Adrenal gland (tissue), 12 donors: ENCODE data around the gene MMP24. TPM values are rescaled to one million over a fixed set of nuclear protein-coding genes. Genes with fewer than 3 reads are reported as not detected.
A peak's percentile ranks its signal among the peaks of the same experiment; 100 is the strongest.

Experiments used
- DNase-seq, 7 donors: peaks; one replicate each; pipeline ENCODE4 v3.0.0-alpha.2; 2019 to 2020
- H3K27ac ChIP-seq, 5 donors: fragments of 200-600 bp; sonication (generic) in 4 of 5; 1 replicate in 3 of 5; 2 replicates in 2 of 5; pipeline versions ENCODE4 v1.5.1 to v1.8.0; 2016 to 2020; ENCODE audit warnings: mild to moderate bottlenecking in 1 of 5
- H3K27me3 ChIP-seq: fragments of 200-600 bp; 2 replicates; pipeline ENCODE4 v1.8.0; 2021
- H3K36me3 ChIP-seq, 2 donors: fragments of 200-600 bp; replicated peaks in 1 of 2; 1 replicate in 1 of 2; 2 replicates in 1 of 2; pipeline versions ENCODE4 v1.5.1 to v1.8.0; 2018 to 2022
- H3K4me1 ChIP-seq, 2 donors: fragments of 200-600 bp; replicated peaks in 1 of 2; 1 replicate in 1 of 2; 2 replicates in 1 of 2; pipeline versions ENCODE4 v1.5.1 to v1.8.0; 2018 to 2021
- H3K4me3 ChIP-seq, 4 donors: fragments of 200-600 bp; sonication (generic) in 3 of 4; one replicate each; pipeline ENCODE4 v1.5.1; 2016 to 2018
- H3K9me3 ChIP-seq, 3 donors: fragments of 200-600 bp; sonication (generic) in 1 of 3; replicated peaks in 1 of 3; 1 replicate in 2 of 3; 2 replicates in 1 of 3; pipeline versions ENCODE4 v1.5.1 to v1.8.0; 2016 to 2021
- POLR2A ChIP-seq, 2 donors: fragments of 450-650 bp; IDR thresholded peaks; one replicate each; pipeline ENCODE4 v1.6.1; 2017; ENCODE audit warnings: antibody characterized with exemption in 2 of 2, mild to moderate bottlenecking in 2 of 2, moderate library complexity in 1 of 2
- WGBS, 4 donors: extraction: QIAGEN DNeasy Blood & Tissue Kit in 2 of 4; methylation state at CpG; one replicate each; pipeline versions ENCODE4 v1.1.5 to v1.1.7; 2013 to 2017; 5-methylcytosine and 5-hydroxymethylcytosine counted together
- intact Hi-C, 2 donors: fragments of 100-400 bp; cut with DNase I; formaldehyde crosslinking; loops; one replicate each; pipeline versions ENCODE4 v1.14.1 to v1.15.0; 2022 to 2023
- polyA plus RNA-seq, 3 donors: library from polyadenylated mRNA; stranded (reverse); fragments of 200-250 nt in 2 of 3; fragments of 350-450 nt in 1 of 3; fragmentation: Illumina TruSeq in 1 of 3; extraction: RNeasy Lipid Tissue Mini Kit (QIAGEN cat#74804) in 1 of 3; gene quantifications; one replicate each; pipeline ENCODE4 v1.2.3, GENCODE V29; 2013 to 2014
- total RNA-seq, 9 donors: library from RNA; depleted of rRNA in 4 of 9; stranded (reverse); fragments of >200 nt in 4 of 9; fragments of 120-200 nt in 1 of 9; fragmentation: NEBNext Ultra II Directional in 1 of 9; extraction: Animal tissue kit (Norgen Biotek cat#: 25700) in 1 of 9; gene quantifications; one replicate each; pipeline versions ENCODE4 v1.1.0 to v1.2.4, GENCODE V29; 2013 to 2023
- TF ChIP-seq, protein P1 (sequence below), 6 experiments: fragments of 450-650 bp in 4 of 6; fragments of 200-600 bp in 2 of 6; sonication (generic) in 1 of 6; IDR thresholded peaks; 1 replicate in 5 of 6; 2 replicates in 1 of 6; pipeline versions ENCODE4 v1.5.1 to v1.8.0; 2016 to 2021; ENCODE audit warnings: antibody characterized with exemption in 6 of 6, mild to moderate bottlenecking in 2 of 6, moderate library complexity in 1 of 6
- donor health status: healthy with polysubstance abuse.
- donor health status: Bipolar disorder and iron deficiency.
- donor health status: DM: yes; HTN: yes; CAD: no.
- donor health status: DM: no; HTN: no; CAD: no.
- donor health status: DM: no; HTN: no; CAD: no.
- donor health status: DM: yes; HTN: yes; CAD: no.

MMP24 gene
- total and polyA plus RNA-seq, 12 donors: 0.09 to 2.3 (median 1.3) TPM

- Histone ChIP-seq H3K27ac (no peak overlapping the region), H3K4me3 (no peak overlapping the region), H3K9me3 (no peaks in the 10 kb centered on the region), H3K36me3 (peaks cover 0 to 34% of the 10 kb centered on the region in 2 donors), H3K4me1 (peaks cover 15 to 19% of the 10 kb centered on the region in 2 donors), H3K27me3 (no peaks in the 10 kb centered on the region)
- intact Hi-C loops: loop anchor here in 1 of 2 donors (10.0 kb wide), 1 partner anchor 127 kb away; the partner anchor contains the start of gene EDEM2
- no peak for TF ChIP-seq POLR2A (IDR thresholded peaks at IDR 0.05)
- TF ChIP-seq, protein P1, sequence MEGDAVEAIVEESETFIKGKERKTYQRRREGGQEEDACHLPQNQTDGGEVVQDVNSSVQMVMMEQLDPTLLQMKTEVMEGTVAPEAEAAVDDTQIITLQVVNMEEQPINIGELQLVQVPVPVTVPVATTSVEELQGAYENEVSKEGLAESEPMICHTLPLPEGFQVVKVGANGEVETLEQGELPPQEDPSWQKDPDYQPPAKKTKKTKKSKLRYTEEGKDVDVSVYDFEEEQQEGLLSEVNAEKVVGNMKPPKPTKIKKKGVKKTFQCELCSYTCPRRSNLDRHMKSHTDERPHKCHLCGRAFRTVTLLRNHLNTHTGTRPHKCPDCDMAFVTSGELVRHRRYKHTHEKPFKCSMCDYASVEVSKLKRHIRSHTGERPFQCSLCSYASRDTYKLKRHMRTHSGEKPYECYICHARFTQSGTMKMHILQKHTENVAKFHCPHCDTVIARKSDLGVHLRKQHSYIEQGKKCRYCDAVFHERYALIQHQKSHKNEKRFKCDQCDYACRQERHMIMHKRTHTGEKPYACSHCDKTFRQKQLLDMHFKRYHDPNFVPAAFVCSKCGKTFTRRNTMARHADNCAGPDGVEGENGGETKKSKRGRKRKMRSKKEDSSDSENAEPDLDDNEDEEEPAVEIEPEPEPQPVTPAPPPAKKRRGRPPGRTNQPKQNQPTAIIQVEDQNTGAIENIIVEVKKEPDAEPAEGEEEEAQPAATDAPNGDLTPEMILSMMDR (IDR thresholded peaks at IDR 0.05): no peak
- WGBS, 4 donors: 68 to 71% (median 70%) methylated on average over 6 to 7 of the region's 7 CpGs
- DNase-seq: no peak
Observed at GRCh38 chr20:35271904-35272303, 45.4 kb downstream of the MMP24 start.

- WGBS, 4 donors: 65 to 78% (median 74%) methylated on average over 10 to 13 of the region's 13 CpGs
- no peak overlapping the region for H3K4me3 ChIP-seq
- H3K27ac ChIP-seq: no peak overlapping the region
- DNase-seq: peak; percentile 67 to 97 (median 88)
- H3K27me3 ChIP-seq: no peaks in the 10 kb centered on the region
- H3K9me3 ChIP-seq: no peaks in the 10 kb centered on the region
- peaks cover 23 to 25% of the 10 kb centered on the region in 2 donors for H3K4me1 ChIP-seq
- peaks cover 0 to 27% of the 10 kb centered on the region in 2 donors for H3K36me3 ChIP-seq
- intact Hi-C loops: loop anchor here in 1 of 2 donors (10.0 kb wide), 1 partner anchor 129 kb away; the partner anchor contains the start of gene EDEM2
- TF ChIP-seq, protein P1 (IDR thresholded peaks at IDR 0.05): no peak
- TF ChIP-seq POLR2A (IDR thresholded peaks at IDR 0.05): peak in 1 of 2 donors; percentile 22
Observed at GRCh38 chr20:35273449-35274171, 47.1 kb downstream of the MMP24 start.

- Histone ChIP-seq H3K4me3 (no peak overlapping the region), H3K4me1 (peaks cover 26 to 33% of the 10 kb centered on the region in 2 donors), H3K9me3 (no peaks in the 10 kb centered on the region), H3K27me3 (no peaks in the 10 kb centered on the region), H3K36me3 (peaks cover 0 to 35% of the 10 kb centered on the region in 2 donors), H3K27ac (peak overlapping the region in 2 of 5 donors; percentile 99 to 100)
- intact Hi-C loops: loop anchor here in 1 of 2 donors (10.0 kb wide), 1 partner anchor 130 kb away; the partner anchor contains the start of gene EDEM2
- no peak for DNase-seq
- 92 to 96% (median 93%) methylated on average over 12 to 24 of the region's 24 CpGs for WGBS, 4 donors
- no peak for TF ChIP-seq POLR2A (IDR thresholded peaks at IDR 0.05)
- TF ChIP-seq, protein P1 (IDR thresholded peaks at IDR 0.05): no peak
Observed at GRCh38 chr20:35274172-35275092, 47.9 kb downstream of the MMP24 start.
